DND-41 (cell line): ENCODE measurements around the gene ARHGAP6.

Experiments
- CTCF ChIP-seq: IDR thresholded peaks from 2 replicates; pipeline ENCODE4 v1.5.1; 2012; ENCODE audit warnings: borderline replicate concordance, low read length, moderate library complexity, mild to moderate bottlenecking; ENCODE audit not compliant: poor library complexity, severe bottlenecking; ENCODE audit errors: extremely low read depth
- EZH2 ChIP-seq: IDR thresholded peaks from 3 replicates; pipeline ENCODE4 v1.6.1; 2012; ENCODE audit warnings: borderline replicate concordance, low read depth, mild to moderate bottlenecking, moderate library complexity, low read length, inconsistent platforms; ENCODE audit not compliant: severe bottlenecking

DNA sequence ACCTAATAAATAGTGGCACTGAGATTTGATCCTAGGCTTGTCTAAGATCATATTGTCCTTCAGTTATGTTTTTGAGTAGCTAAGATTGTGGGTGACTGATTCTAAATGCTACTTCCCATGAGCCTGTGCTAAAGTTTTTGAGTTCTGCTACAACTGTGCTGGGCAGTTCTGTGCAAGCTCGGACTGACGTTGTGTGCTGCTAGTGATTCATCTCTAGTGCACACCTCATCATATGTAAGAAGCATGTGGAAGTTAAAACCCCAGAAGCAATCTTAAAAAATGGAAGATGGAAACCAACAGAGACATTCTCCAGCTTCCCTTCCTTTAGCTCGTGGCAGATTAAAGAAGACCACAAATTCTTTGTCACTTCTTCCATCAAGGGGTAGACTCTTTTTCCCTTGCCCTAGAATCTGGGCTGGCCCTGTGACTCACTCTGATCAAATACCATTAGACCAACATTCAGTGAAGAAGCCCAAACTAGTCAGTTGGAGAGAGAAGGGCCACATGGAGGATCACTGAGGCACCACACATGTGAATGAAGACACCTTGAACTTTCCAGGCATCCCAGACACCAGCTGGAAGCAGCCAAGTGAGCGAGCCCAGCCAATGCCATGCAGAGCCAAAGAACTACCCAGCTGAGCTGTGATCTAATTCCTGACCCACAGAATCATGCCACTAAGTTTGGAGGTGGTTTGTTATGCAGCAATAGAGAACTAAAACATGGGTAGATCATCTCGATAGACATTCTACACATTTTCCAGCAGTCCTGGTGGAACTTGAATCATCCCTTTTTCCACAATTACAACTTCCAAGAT is 16.8 kb downstream of the ARHGAP6 start:
- TF ChIP-seq EZH2, result no peak
- TF ChIP-seq CTCF, result no peak
